Fibroblast of lung (primary cell): Measurements from ENCODE around the gene MAZ.

ENCODE experiments used
- EZH2 ChIP-seq: IDR thresholded peaks from 2 replicates; pipeline ENCODE4 v1.5.1; 2012; ENCODE audit warnings: low read length, control low read depth, mild to moderate bottlenecking; ENCODE audit errors: missing control alignments
- TF ChIP-seq, protein P1 (sequence below), 2 donors: IDR thresholded peaks in 1 of 2; conservative IDR thresholded peaks in 1 of 2; 1 replicate in 1 of 2; 2 replicates in 1 of 2; pipeline ENCODE4 v1.5.1; 2011 to 2012; ENCODE audit warnings: low read length in 2 of 2, control low read depth in 1 of 2, inconsistent platforms in 1 of 2, low read depth in 1 of 2, mild to moderate bottlenecking in 1 of 2

DNA sequence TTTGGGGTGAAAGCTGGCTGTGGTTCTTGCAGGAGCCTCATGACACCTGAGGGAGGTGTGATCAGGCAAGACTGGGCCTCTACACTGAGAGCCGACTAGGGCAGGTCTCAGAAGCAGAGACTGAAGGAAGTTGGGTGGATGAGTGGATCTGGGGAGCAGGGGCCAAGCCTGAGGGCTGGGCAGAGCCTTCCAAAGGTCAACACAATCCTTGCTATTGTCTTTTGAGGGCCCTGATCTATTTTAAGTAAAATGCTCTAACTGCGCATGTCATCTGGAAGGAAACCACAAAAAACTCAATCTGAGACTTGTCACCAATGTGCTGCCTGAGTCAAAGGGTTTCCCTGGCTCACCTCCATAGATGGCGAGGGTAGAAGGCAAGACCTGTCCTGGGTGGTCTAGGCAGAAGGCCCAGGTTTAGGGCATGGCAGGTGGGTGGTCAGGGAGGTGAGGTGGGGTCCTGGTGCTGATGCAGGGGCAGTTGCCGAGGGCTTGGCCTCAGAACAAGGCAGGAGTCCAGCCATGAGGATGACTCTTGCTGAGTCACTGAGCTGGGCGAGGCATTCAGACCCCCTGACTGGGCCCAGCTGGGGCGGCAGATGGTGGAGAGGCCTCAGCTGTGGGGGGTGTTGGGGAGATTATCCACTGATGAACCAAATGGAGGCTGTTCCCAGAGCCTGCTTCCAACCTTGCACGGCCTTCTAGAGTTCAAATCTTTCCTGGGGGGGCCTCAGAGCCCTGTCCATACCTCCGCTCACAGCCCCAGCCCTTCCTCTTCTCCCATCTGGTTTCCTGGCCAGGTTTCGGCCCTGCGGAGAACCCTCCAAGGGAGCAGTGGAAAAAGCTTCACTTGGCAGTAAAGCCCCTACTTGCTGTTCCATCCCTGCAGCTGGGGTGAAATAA, 19.1 kb downstream of the MAZ start:
- TF ChIP-seq, protein P1, sequence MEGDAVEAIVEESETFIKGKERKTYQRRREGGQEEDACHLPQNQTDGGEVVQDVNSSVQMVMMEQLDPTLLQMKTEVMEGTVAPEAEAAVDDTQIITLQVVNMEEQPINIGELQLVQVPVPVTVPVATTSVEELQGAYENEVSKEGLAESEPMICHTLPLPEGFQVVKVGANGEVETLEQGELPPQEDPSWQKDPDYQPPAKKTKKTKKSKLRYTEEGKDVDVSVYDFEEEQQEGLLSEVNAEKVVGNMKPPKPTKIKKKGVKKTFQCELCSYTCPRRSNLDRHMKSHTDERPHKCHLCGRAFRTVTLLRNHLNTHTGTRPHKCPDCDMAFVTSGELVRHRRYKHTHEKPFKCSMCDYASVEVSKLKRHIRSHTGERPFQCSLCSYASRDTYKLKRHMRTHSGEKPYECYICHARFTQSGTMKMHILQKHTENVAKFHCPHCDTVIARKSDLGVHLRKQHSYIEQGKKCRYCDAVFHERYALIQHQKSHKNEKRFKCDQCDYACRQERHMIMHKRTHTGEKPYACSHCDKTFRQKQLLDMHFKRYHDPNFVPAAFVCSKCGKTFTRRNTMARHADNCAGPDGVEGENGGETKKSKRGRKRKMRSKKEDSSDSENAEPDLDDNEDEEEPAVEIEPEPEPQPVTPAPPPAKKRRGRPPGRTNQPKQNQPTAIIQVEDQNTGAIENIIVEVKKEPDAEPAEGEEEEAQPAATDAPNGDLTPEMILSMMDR (conservative IDR thresholded peaks at IDR 0.05 in 1 of 2, IDR thresholded peaks at IDR 0.05 in 1 of 2; ENCODE audit: low read depth in 1 of 2, low read length in 2 of 2), result no peak
- TF ChIP-seq EZH2, result no peak
